Pulmonary artery endothelial cell (primary cell): ENCODE data around the gene FNDC3B. TPM values are rescaled to one million over a fixed set of nuclear protein-coding genes. Genes with fewer than 3 reads are reported as not detected.

ENCODE experiments used
- DNase-seq: peaks from one replicate; pipeline ENCODE4 v3.0.0-alpha.2; 2011; ENCODE audit warnings: low read depth, low spot score
- total RNA-seq: library from RNA; depleted of rRNA; stranded (reverse); fragments of >200 nt; gene quantifications from 2 replicates; pipeline ENCODE4 v1.2.3, GENCODE V29; 2014

The FNDC3B gene
- total RNA-seq, 1 donor from 2014 or later, result 106 TPM

DNA sequence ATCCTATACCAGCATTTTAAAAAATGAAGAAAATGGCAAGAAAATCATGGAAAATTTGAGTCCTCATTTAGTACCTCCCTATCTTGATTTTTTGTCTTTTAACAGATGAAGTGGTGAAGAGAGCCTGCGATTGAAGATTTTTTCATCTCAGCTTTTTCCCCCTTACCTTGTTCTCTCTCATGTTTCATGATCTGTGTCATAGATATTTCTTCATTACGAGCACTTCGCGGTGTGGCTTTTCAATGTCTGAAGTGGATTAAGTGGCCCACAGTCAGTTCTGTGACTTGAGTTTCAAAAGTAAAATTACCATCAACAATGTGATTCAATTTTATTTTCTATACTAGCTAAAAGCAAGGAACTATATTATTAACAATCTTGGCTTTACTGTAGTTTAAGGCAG, 147.2 kb downstream of the FNDC3B start:
- no peak for DNase-seq

DNA sequence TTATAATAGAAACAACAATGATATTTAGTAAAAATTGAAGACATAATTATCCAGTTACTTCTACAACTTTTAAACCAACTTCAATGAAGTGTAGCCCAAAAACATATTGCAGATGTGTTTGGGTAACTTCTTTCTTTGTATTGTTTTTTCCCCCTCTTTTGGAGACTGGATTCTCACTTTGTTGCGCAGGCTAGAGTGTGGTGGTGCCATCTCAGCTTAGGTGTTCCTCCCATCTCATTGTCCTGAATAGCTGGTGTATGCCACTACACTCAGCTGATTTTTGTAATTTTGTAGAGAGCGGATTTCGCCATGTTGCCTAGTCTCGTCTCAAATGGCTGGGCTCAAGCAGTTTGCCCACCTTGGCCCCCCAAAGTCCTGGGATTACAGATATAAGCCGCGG, 148.1 kb downstream of the FNDC3B start:
- DNase-seq, result no peak

DNA sequence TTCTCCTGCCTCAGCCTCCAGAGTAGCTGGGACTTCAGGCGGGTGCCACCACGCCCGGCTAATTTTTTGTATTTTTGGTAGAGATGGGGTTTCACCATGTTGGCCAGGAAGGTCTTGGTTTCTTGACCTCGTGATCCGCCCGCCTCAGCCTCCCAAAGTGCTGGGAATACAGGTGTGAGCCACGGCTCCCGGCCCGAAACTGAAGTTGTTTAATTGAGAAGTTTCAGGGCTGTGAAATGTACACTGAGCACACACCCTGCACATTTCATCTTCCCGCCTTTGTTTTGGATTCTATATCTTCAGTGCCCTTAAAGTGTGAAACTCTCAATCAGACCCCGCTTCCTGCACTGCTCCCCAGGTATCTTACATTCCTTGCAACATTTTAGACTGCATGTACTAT, 149.1 kb downstream of the FNDC3B start:
- no peak for DNase-seq

DNA sequence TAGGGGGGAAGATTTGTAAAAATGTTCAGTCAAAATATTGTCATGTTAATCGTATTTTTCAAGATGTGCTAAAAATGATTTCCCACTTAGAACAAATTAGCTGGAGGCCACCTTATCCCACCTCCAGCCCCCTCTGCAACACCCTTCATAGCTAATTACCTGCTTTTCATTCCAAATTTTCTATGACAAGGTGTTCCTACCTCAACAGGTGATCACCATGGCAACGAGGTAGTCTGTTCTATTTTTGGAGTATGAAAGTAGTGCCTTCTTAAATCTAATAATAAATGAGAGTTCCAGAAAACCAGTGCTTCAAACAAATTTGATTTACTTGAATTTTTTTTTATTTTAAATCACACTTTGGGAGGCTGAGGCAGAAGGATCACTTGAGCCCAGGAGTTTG, 149.8 kb downstream of the FNDC3B start:
- no peak for DNase-seq

DNA sequence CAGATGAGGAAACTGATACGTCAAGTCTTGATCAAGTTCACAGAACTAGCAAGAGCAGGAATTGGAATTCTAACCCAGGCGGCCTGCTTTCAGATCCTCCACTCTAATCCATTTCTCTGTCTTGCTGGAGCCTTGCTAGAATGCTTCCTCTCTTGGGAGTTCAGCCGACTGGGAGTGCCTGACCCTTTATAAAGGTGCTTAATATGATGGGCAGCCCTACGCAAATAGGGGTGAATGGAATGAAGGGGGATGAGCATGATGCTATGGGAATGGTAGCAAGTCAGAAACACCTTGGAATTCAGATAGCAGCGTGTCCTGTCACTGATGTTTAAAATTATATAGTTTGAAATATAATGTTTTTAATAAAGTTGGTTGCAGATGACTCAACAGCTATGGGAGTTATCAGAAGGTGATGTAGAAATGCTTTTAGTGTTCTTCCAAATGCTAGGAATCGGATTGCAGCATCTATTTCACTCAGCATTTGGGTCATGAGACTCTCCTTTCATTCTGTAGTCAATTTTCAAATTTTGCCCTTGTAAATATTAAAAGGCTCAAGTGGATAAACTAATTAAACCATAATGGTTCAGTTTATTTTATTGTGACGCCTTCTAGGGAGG, 150.7 kb downstream of the FNDC3B start:
- no peak for DNase-seq

DNA sequence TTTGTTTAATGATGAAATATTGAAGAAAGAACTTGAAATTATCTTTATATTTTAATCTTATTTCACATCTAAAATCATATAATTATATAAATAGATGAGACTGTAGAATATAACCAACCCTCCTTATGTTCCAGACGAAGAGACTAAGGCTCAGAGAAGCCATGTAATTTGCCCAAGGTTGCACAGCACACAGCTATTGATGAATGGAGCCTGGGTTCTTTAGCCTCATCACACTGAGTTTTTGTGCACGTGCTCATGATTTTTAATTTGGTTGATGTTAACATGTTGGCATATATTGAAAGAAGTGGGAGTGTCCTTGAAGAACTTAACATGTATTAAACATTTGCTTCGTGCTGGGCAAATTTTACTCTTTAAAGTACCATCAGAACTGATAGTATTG, 151.6 kb downstream of the FNDC3B start:
- DNase-seq, result no peak

DNA sequence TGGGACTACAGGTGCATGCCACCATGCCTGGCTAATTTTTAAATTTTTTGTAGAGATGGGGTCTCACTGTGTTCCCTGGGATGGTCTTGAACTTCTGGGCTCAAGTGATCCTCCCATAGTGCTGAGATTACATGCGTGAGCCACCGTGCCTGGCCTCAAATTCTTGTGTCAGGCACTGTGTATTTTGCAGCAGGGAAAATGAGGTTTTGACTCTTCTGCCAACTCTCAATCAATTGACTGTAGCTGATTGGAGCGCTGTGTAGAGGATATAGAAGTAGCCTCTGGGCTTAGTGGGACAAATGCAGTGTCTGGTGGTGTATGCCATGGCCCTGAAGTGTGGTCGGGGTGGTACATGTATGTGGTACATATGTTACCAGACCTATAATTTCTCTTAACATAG, 152.3 kb downstream of the FNDC3B start:
- no peak for DNase-seq

DNA sequence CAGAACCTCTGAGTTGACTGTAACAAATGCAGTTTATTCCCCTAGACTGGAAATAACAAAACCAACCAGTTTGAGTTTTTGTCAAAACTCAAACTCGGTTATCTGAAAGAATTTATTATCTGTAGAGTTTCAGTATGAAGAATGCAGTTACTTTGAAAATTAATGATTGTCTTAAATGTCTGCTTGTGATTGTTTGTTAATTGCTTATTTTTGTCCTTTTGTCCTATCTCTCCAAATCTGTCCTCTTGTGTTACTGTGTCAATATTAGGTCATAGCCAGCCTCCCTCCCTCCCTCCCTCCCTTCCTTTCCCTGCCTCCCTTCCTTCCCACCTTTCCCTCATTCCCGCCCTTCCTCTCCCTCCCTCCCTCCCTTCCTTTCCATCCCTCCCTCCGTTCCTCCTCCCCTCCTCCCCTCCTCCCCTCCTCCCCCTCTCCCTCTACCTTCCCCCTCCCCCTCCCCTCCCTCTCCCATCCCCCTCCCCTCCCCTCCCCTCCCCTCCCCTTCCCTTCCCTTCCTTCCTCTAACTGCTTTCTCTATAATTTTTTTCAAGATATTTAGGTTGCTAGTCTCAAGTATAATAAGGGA, 153.5 kb downstream of the FNDC3B start:
- no peak for DNase-seq

DNA sequence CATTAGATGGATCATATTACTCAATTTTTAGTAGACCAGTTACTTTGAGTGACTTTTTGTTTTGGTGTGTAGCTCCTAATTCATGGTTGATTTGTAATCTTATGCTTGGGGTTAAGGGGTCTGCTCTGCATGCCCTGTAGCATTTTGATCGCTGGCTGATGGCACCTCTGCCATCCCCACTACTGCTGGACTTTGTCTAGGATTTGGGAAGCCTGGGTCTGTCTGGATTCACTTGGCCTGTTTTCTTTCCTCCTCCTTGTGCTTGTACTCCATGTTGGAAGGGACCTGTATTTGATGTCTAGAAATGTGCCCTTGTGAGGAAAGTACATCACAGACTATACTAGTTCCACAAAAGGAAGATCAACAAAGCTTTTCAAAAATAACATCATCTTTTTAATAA, 154.1 kb downstream of the FNDC3B start:
- DNase-seq, result no peak

DNA sequence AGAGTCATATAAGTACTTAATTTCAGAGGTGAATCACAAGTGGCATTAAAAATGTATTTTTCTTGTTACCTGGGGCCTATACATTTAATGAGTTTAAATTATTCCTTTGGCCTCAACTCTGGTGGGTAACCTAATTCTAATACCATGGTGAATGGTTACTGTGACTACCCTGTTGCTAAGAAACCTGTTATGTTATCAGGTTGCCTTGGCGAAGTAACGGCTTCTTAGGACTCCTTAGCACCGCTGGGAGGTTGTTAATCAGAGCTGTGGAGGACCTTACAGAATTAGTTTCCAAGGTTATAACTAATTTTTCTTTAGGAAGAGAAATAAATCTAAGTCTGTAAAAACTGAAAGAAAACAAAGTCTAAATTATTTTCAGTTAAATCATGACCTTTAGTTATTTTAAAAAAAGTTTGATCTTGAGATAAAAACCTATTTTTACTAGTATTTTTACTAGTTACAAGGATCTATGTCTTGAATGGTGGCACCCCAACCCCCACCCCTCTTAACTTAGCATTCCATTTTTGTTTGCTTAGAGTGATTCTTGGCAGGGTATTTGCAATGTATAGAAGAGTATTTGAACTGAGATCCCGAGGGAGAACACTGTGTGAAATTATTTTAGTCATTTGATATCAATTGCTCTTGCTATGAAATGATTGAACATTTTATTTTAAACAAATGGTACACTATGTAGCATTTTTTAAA, 155.5 kb downstream of the FNDC3B start:
- no peak for DNase-seq

DNA sequence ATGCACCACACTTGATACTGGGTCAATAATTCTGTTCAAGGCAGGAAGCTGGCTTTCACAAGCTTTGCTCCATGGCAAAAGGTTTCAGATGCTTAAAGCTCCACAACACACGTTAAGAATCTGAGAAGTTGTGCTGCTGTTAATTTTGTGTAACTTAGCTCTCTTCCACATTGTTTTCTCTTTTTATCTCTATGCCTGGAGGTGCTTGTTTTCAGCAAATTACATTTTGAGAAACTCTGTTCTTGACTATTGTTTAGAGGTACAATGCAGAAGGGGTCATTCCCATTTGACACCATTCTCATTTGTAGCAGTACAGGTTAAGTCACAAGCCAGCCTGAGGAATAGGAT, 156.0 kb downstream of the FNDC3B start:
- no peak for DNase-seq

DNA sequence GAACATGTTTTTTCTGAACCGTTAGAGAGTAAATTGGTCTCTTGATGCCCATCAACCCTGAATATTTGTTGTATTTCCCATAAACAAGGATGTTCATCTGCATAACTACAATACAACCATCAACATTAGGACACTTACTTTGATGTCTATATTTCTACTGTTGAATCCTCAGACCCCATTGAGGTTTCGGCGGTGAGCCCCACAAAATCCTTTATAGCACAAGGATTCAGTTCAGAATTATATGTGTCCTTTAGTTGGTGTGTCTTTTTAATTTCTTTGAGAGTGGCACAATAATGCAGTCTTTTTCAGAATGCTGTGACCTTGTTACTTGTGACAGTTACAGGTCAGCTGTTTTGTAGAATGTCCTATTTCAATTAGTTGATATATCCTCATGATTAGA, 158.0 kb downstream of the FNDC3B start:
- no peak for DNase-seq

DNA sequence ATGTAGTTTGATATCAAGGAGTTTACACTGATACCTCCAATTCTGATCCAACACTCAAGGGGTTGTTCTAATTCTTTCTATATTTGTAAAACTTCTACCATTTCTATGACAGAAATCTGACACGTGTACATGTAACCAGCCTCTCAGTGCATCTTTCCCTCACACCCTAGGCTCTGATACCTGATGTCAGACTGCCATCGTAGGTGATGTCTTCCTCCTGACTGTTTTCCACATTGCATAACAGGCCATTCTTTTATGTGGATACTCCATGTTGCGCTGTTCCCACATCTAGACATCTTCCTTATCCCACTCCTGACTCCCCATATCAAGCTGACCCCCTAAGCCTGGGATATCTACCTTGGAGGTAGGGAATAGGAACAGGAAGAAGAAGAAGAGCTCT, 159.1 kb downstream of the FNDC3B start:
- DNase-seq, result no peak

DNA sequence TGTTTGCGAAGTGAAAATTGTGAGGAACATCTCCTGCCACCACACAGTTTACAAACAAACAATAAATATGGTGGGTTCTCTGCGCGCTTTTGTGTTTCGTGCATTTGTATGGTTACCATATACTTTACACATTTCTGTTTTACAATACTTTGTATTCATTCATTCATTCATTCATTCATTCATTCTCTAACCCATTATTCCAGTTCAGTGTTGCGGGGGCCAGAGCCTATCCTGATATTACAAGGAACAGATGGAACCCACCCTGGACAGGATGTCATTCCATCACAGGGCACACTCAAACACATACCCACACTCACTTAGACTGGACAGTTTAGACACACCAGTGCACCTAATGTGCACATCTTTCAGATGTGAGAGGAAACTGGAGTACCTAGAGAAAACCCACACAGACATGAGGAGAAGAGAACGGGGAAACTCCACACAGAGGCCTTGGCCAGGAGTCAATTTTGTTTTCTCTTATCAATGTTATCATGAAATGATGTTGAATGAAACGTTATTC, 160.5 kb downstream of the FNDC3B start:
- DNase-seq, result no peak

DNA sequence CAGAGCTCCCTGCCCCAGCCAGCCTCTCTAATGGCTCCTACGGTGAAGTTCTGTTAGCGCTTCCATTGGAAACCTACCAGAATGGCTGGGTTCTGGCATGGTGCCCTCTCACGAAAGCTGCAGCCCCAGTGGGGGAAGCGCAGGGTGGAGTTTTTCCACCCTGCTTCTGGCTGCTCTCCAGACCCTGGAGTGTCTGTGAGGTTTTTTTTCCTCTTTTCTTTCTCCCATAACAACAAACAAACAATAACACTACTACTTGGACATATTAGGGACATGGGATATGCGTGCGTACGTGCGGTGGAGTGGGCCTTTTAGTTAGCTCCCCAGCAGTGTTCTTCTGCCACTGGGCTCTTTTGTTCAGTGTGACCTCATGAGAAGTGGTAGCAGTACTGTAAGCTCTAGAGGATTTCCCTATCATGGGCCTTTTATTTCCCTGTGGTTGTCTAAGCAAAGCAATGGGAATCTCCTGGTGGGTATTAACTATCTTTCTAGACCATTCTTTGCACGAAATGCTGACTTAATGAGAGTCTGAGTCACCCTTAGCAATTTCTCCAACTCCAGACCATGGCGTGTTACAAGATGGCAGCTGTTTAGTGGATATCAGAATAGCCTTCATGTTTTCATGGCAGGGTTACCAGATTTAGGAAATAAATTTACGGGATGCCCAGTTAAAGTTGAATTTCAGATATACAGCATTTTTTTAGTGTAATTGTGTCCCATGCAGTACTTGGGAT, 161.9 kb downstream of the FNDC3B start:
- peak; percentile 64 for DNase-seq

DNA sequence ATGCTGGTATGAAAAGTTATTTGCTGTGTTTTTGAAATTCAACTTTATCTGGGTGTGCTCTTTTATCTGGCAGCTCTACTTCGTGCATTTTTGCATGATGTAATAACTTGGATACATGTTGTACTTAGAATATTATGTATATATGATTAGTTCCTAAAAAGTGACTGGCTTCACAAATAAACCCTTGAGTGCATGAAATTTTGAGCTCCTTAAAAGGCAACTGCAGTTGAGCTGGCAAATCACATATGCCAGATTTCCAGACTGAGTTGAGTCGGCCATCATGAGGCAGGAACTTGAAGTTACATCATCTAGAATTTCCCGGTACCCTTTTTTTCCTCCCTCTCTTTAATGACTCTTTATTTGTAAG, 162.5 kb downstream of the FNDC3B start:
- no peak for DNase-seq

DNA sequence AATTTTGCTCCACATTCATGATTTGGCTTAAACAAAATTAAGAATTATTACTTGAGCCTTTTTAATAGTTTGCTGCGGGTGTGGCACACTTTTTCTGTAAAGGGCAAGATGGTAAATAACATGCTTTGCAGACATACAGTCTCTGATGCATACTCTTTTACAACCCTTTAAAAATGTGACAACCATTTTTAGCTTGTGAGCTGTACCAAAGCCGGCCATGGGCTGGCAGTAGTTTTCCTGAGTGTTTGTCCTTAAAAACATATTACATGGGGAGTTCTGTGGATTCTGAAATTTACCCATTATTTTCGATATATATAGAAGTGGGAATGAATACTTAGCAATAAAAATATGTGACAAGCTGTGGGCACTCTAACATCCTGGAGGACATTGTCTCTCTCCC, 163.4 kb downstream of the FNDC3B start:
- no peak for DNase-seq

DNA sequence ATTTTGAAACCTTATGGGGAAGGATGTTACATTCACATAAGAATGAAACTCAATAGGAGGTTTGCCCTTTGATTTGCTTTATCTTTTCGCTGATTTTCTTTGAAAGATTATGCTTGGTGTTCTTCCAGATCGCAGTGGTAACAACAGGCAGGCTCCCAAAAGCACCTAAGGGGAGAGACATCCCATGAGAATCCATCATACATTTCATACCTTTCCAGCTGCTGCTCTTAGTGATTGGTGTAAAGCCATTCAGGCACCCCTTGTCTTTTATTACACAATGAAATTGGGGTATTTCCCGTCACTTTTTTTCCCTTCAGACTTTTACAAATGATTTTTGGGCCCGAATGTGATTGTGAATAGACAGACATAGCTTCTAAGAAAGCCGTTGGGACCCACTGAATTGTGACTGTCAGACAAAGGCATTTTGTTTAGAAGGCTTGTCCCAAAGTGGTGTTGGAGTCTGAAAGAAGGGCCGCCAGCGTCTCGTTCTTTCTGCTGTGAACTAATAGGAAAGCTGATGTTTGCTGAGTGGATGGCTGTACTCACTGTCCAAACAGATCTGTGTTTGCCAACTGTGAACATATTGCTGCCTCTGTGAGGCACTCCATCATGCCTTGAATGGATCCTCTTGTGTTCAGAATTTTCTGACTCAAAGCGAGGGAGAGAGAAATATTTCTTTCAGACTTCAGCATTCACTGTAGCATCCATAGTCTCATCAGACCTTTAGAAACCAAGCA, 164.3 kb downstream of the FNDC3B start:
- DNase-seq, result no peak

DNA sequence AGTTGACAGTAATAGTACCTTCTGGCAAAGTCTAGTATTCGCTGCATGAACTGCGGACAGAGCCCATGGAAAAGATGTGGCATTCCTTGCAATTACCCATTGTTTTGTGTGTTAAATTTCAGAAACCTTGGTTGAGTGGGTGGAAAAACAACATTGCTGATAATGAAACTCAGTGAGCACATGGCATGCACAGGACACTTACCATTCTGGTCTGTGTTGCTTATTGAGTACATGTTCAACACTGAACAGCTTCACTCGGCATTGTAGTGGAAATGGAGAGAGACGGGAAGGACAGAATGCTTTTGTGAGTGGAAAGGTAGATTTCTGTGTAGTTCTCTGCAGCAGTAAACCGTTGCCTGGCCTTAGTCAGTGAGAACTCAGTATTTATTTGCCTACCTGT, 165.3 kb downstream of the FNDC3B start:
- no peak for DNase-seq

DNA sequence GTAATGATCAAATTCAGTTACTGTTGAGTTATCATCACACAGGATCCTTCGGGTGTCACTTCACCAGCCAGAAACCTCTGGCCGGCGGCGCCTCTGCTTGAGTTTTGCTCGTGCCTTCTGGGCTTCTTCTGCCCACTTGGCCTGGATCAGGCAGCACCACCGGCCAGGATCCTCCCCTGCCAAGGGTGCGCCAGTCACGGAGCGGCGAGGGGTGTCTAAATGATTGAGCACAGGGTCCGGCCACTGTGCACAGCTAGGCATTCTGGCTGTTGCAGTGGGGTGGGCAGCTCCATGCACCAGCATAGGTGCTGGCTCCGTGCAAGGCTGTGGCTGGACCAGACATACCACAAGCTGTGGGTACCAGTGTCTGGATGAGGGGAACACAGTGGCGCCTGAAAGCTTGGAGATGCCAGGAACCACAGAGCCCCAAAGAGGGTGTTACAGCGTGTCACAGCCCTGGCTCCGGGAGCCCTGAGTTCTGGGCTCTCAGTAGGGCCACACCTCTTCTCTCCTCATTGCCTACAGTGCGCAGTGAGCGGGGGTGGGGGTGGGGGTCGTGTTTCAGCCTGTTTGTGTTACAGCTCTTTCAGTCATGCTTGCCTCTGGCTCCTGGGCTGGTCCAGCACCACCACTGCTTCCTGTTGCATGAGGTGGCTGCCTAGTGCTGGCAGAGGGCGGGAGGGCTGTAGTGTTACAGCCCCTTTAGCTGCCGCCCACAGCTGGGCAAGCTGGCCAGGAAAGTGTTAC, 169.4 kb downstream of the FNDC3B start:
- no peak for DNase-seq
